ENCODE measurements around the gene TMEM258.
A peak's percentile ranks its signal among the peaks of the same experiment; 100 is the strongest.

The TMEM258 gene

GRCh38 chr11:61792310-61793082 lies at the start of gene TMEM258, which contains the start of gene FEN1:
Gene TMEM258 (minus strand): TSS chr11:61792599. CDS start chr11:61792558, 41 bp downstream.
Gene FEN1 (plus strand): TSS chr11:61792911. CDS start chr11:61795362, 2,451 bp downstream.
- DNase-seq (ENCODE audit: low read depth in 2 of 2, low spot score in 1 of 2) = peak; percentile 74

DNA sequence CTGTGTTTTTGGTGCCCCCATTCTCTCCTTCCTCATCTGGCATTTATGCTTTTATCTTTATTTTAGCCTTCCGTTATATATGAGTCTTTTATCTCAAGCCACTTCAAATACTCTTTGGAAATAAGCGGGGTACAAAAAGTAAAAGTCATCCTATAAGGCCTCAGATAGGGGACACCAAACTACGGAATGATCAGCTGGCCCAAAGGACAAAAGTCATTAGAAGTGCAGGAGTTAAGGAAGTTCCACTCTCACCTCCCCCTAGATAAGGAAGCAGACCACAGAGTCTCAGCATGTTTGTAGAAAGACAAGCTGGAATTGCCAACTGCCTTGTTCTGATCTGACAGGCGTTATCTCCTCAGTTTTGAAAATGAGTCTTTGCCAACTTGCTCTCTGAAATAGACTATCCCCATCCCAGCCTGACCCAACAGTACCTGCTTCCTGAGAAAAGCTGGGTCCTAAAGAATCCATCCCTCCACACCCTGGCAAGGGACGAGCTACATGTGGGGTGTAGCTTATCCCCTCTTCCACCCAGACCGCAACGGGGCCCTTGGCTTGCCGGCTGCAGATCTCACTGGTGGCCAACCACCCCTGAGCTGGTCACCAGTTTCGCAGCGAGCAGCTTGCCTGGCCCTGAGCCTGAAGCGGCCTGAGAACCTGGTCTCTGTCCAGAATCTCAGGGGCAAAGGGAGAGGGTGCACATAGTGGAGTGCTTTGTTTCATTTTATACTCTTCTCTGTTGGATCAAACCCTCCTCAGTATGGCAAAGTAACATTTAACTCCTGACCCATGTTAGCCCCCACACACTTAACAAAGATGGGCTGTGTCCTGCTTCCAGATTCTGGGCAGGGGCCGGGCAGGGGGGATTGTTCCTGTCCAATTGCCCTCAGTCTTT lies 49.5 kb upstream of the TMEM258 start:
- no peak for DNase-seq (ENCODE audit: low read depth in 2 of 2, low spot score in 1 of 2)

DNA sequence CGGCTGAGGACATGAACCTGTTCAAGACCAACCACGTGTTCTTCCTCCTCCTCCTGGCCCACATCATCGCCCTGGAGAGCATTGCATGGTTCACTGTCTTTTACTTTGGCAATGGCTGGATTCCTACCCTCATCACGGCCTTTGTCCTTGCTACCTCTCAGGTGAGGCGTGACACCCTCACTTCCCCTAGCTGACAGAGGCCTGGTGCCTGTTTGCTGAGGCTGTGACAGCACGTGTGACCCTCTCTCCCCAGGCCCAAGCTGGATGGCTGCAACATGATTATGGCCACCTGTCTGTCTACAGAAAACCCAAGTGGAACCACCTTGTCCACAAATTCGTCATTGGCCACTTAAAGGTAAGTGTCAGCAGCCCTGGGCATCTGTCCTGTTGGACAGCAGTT lies 48.0 kb upstream of the TMEM258 start:
- DNase-seq (ENCODE audit: low read depth in 2 of 2, low spot score in 1 of 2) = no peak

GRCh38 chr11:61839742-61840141 lies 47.3 kb upstream of the TMEM258 start:
- no peak for DNase-seq (ENCODE audit: low read depth in 2 of 2, low spot score in 1 of 2)

- DNase-seq (ENCODE audit: low read depth in 2 of 2, low spot score in 1 of 2) = no peak
Measured at GRCh38 chr11:61838921-61839320, 46.5 kb upstream of the TMEM258 start.

- DNase-seq (ENCODE audit: low read depth in 2 of 2, low spot score in 1 of 2) = no peak
Measured at GRCh38 chr11:61838501-61838900, 46.1 kb upstream of the TMEM258 start.

GRCh38 chr11:61837411-61838005 lies 45.1 kb upstream of the TMEM258 start:
- no peak for DNase-seq (ENCODE audit: low read depth in 2 of 2, low spot score in 1 of 2)

DNA sequence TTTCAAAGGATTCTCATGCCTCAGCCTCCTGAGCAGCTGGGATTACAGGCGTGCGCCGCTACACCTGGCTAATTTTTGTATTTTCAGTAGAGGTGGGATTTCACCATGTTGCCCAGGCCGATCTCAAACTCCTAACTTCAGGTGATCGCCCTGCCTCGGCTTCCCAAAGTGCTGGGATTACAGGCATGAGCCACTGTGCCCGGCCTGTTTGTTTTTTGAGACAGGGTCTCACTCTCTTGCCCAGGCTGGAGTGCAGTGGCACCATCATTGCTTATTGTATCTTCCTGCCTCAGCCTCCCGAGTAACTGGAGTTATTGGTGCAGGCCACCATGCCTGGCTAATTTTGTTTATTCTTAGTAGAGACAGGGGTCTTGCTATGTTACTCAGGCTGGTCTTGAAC lies 43.8 kb upstream of the TMEM258 start:
- DNase-seq (ENCODE audit: low read depth in 2 of 2, low spot score in 1 of 2) = no peak

- DNase-seq (ENCODE audit: low read depth in 2 of 2, low spot score in 1 of 2) = peak in 1 of 2 donors; percentile 28
Measured at GRCh38 chr11:61834278-61835048, 42.1 kb upstream of the TMEM258 start.

DNA sequence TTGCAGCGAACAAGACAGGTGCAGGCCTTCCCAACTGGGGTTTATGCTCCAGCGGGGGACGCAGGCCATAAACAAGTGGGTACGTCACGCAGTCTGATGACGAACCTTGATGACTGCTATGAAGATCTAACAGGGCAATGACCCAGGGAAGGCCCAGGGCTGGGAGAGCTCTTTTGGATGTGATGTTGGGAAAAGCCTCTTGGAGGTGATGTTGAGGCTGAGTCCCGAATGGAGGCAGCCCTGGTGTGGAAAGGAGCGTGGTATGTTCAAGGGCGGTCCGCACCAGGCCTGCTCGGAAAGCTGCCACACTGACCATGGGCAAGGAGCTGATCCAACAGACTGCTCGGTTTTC lies 41.5 kb upstream of the TMEM258 start:
- no peak for DNase-seq (ENCODE audit: low read depth in 2 of 2, low spot score in 1 of 2)

GRCh38 chr11:61833471-61833870 lies 41.1 kb upstream of the TMEM258 start:
- no peak for DNase-seq (ENCODE audit: low read depth in 2 of 2, low spot score in 1 of 2)

DNA sequence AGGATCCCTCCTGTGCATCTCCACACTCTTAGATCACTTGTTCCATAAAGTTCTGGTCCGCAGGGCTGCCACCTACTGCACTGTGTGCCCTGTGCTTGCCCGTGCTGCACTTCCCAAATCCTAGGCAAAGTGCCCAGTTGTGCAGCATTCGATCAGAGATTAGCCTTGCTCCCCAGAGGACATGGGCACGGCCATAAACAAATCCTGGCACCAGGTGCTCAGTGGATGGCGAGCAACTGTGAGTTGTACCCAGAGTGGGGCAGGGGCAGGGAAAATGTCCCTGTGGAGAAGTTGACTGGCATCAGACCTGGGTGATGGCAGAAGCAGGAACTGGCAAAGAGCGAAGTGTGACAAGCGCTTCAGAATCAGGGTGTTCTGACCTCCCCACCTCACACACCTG lies 40.4 kb upstream of the TMEM258 start:
- no peak for DNase-seq (ENCODE audit: low read depth in 2 of 2, low spot score in 1 of 2)

DNA sequence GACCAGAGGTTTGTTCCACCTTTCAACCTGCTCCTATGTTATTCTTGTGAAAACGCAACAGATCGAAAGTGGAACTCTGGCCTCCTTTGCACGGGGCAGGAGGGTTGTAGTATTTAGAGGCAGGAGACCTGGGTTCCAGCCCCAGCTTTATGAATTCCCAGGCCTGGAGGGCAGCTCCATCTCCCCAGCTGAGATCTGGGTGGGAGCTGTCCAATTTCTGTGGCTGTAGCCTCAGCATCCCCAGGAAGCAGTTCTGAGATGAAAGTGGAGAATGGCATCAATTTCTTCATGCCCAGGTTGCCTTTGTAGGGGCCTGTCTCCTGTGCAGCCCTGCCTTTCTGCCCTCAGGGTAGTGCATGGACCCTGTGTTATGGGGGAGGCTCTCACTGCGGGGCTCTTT lies 39.8 kb upstream of the TMEM258 start:
- DNase-seq (ENCODE audit: low read depth in 2 of 2, low spot score in 1 of 2) = no peak

DNA sequence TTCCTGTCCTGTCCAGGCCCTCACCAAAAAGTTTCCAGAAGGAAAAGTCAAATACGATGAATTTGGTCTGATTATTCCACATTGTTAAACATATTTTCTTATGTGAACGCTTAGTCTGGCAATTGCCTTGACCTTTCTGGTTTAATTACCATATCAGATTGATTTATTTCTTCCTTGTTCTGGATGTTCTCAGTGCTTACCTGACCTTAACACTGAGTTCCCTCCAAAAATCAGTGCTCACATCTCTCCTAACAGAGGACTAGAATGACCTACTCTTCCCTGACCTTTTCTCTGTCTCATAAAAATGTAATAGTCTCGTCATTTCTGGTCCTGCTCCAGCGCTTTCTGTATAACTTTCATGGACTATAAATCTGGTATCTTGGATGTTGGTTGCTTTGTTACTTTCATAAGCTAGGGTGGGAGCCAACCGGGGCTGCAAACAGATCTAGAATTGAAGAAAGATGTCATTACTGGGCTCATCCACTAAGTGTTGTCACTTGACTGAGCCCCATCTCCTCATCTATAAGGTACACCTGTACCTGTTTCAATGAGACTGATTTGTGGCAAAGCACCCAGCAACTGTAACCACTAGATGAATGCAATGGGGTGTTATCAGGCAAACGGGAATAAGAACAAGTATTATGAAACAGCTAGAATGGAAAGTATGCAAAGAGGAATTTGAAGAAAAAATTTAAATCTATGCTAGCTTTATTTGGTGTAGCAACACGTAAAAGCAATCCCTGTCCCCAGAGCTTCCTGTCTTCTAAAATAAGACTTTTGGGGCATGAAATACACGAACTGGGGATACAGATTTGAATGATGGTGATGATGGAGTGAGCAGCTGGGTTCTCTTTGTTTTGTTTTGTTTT lies 38.1 kb upstream of the TMEM258 start:
- DNase-seq (ENCODE audit: low read depth in 2 of 2, low spot score in 1 of 2) = no peak

GRCh38 chr11:61829806-61830205 lies 37.4 kb upstream of the TMEM258 start:
- no peak for DNase-seq (ENCODE audit: low read depth in 2 of 2, low spot score in 1 of 2)

DNA sequence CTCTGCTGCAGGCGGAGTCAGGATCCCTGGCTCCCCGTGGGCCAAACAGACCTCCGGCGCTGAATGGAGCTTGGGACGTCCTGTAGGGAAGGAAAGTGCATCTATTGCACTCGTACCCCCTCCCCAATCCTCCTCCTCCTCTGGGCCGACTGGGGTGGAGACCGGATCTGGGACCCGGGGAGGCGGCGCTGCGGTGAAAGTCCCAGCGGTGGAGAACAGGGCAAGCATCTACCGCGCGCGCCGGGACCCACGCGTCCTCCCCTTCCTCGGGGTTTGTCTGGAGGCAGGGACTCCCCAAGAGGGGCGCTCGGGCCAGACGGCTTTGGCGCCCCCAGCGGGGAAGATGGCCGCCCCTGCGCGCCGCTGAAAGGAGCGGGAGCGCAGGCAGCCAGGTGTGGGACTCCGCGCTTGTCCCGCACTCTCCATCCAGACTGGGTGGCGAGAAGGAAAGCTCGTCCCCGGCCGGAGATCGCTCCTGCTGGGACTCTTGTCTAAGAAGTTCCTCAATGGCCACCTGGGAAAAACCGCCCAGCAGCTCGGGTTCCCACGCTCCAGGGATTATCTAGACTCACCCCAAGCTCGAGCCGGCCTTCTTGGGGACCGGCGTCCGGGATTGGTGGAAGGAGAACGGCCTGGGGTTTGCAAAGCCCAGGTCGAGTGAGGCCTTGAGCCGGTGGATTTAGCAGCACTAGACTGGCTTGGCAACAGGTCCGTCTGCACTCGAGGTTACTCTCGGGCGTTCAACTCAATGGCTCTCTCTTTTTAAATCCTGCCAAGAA lies 36.4 kb upstream of the TMEM258 start:
- no peak for DNase-seq (ENCODE audit: low read depth in 2 of 2, low spot score in 1 of 2)

DNA sequence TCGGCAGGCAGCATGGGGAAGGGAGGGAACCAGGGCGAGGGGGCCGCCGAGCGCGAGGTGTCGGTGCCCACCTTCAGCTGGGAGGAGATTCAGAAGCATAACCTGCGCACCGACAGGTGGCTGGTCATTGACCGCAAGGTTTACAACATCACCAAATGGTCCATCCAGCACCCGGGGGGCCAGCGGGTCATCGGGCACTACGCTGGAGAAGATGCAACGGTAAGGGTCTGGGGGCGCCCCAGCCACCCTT lies 35.9 kb upstream of the TMEM258 start:
- DNase-seq (ENCODE audit: low read depth in 2 of 2, low spot score in 1 of 2) = no peak

DNA sequence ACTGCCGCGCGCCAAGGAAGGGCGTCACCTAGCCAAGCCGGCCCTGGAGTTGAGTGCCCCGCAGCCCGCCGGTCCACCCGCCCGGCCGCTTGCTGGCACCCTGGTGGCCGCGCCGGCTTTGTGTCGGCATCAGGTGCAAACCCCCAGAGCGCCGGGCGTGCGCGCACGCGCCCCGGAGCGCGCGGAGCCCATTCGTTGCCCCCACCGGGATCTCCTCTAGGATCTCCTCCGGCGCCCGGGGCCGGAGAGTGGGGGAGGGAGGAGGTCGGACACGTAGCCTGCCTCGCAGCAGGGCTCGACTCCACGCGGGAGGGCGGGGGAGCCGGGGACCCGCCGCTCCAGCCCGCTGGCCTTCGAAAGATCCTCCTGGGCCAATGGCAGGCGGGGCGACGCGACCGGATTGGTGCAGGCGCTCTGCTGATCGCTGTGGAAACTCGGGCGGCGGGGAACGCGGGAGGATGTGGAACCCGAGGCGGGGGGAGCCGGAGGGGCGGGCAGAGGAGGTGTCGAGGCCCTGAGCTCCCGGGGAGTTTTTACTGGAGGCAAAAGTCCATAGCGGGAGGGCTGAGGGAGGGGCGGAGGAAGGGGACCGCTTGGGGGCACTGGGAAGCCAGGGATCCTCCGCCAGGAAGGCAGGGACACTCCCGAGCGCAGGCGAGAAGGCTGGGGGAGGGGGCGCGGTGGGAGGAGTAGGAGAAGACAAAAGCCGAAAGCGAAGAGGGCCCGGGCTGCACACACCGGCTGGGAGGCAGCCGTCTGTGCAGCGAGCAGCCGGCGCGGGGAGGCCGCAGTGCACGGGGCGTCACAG lies 35.4 kb upstream of the TMEM258 start, which contains the start of gene FADS2:
Gene FADS2 (plus strand): TSS at position 730 of the 808 bp plus-strand sequence. CDS start 91 bp downstream, outside the sequence.
- peak; percentile 27 to 44 for DNase-seq (ENCODE audit: low read depth in 2 of 2, low spot score in 1 of 2)

Measured in stimulated activated CD8-positive, alpha-beta memory T cell treated with anti-CD3 and anti-CD28 coated beads, Interleukin-4, amount 100 ng/mL, for 4 hours (primary cell).